HG02852 (cell line): ENCODE measurements around the gene ZBTB7C.

Experiments used
- ATAC-seq: cut with Tn5 transposase; IDR thresholded peaks from one replicate; pipeline ENCODE4 v1.9.1; 2021; ENCODE audit warnings: mild to moderate bottlenecking, moderate library complexity; ENCODE audit not compliant: unreplicated experiment

ZBTB7C gene

GRCh38 chr18:48129621-48130082, 279.5 kb downstream of the ZBTB7C start:
- ATAC-seq = no peak

GRCh38 chr18:48127606-48128005, 281.6 kb downstream of the ZBTB7C start:
- ATAC-seq = no peak

- no peak for ATAC-seq
Observed at GRCh38 chr18:48126240-48126639, 282.9 kb downstream of the ZBTB7C start.

GRCh38 chr18:48125724-48126123, 283.5 kb downstream of the ZBTB7C start:
- no peak for ATAC-seq

GRCh38 chr18:48124857-48125626, 284.1 kb downstream of the ZBTB7C start:
- ATAC-seq = peak; percentile 89

- ATAC-seq = no peak
Observed at GRCh38 chr18:48123941-48124340, 285.2 kb downstream of the ZBTB7C start.

- no peak for ATAC-seq
Observed at GRCh38 chr18:48123324-48123723, 285.9 kb downstream of the ZBTB7C start.

GRCh38 chr18:48122816-48123215, 286.4 kb downstream of the ZBTB7C start:
- no peak for ATAC-seq

- no peak for ATAC-seq
Observed at GRCh38 chr18:48122376-48122775, 286.8 kb downstream of the ZBTB7C start.

GRCh38 chr18:48121752-48122151, 287.4 kb downstream of the ZBTB7C start:
- no peak for ATAC-seq

- ATAC-seq = no peak
Observed at GRCh38 chr18:48119204-48119603, 290.0 kb downstream of the ZBTB7C start.

- ATAC-seq = no peak
Observed at GRCh38 chr18:48116873-48117630, 292.1 kb downstream of the ZBTB7C start.

- no peak for ATAC-seq
Observed at GRCh38 chr18:48116017-48116416, 293.2 kb downstream of the ZBTB7C start.

GRCh38 chr18:48113691-48114090, 295.5 kb downstream of the ZBTB7C start:
- ATAC-seq = no peak

GRCh38 chr18:48111587-48111986, 297.6 kb downstream of the ZBTB7C start:
- no peak for ATAC-seq

GRCh38 chr18:48110797-48111196, 298.4 kb downstream of the ZBTB7C start:
- no peak for ATAC-seq

GRCh38 chr18:48109961-48110493, 299.2 kb downstream of the ZBTB7C start:
- no peak for ATAC-seq

- ATAC-seq = no peak
Observed at GRCh38 chr18:48108136-48108535, 301.0 kb downstream of the ZBTB7C start.

GRCh38 chr18:48106976-48107781, 302.0 kb downstream of the ZBTB7C start:
- ATAC-seq = no peak

GRCh38 chr18:48106498-48106897, 302.7 kb downstream of the ZBTB7C start:
- no peak for ATAC-seq

GRCh38 chr18:48105317-48105716, 303.9 kb downstream of the ZBTB7C start:
- ATAC-seq = no peak
